DMS 273 (cell line): ENCODE results near the gene RXYLT1.
"Not testable (repeated sequence)": the region's sequence is repeated elsewhere in the genome, so short reads cannot be mapped to it uniquely, and the experiment has no call there.

Experiments
- DNase-seq: peaks from one replicate; lab custom pipeline; 2025; ENCODE audit not compliant: unreplicated experiment; lab: John Stamatoyannopoulos, UW

RXYLT1 gene, protein sequence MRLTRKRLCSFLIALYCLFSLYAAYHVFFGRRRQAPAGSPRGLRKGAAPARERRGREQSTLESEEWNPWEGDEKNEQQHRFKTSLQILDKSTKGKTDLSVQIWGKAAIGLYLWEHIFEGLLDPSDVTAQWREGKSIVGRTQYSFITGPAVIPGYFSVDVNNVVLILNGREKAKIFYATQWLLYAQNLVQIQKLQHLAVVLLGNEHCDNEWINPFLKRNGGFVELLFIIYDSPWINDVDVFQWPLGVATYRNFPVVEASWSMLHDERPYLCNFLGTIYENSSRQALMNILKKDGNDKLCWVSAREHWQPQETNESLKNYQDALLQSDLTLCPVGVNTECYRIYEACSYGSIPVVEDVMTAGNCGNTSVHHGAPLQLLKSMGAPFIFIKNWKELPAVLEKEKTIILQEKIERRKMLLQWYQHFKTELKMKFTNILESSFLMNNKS

DNA sequence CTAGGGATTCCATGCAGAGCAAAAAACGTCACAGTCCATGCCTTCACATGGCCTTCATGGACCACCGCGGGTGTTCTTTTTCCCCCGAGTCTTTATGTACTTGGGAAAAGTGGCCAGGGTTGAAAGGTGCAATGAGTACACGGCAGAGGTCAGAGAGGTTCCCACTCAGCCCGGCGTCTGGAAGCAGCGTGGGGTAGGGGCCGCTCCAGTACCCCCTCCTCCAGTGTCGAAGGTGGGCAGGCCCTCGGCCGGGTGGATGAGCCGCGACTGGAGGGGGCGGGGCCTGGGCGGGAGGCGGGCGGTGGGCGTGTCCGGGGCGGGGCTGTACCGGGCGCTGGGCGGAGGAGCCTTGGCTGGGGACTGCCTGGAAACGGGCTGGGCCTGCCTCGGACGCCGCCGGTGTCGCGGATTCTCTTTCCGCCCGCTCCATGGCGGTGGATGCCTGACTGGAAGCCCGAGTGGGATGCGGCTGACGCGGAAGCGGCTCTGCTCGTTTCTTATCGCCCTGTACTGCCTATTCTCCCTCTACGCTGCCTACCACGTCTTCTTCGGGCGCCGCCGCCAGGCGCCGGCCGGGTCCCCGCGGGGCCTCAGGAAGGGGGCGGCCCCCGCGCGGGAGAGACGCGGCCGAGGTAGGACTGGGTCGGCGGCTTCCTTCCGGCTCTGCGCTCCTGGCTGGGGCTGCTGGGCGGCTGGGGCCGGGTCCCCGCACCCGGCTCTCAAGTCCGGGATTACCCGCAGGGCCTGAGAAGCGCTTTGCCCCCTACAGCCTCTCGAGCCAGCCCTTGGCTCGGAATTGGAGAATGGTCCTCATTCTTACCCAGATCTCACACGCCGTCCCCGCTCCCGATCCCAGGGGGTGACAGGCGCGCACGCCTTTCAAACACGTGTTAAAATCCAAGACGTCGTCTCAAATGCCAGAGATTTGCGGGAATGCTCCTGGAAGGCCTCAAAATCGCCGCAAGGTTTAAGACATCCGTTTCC is at the start of gene RXYLT1:
TSS of gene RXYLT1 (plus strand) at position 412 of the 984 bp plus-strand sequence. CDS start at position 464, 52 bp downstream.
- peak; percentile 87 for DNase-seq

DNA sequence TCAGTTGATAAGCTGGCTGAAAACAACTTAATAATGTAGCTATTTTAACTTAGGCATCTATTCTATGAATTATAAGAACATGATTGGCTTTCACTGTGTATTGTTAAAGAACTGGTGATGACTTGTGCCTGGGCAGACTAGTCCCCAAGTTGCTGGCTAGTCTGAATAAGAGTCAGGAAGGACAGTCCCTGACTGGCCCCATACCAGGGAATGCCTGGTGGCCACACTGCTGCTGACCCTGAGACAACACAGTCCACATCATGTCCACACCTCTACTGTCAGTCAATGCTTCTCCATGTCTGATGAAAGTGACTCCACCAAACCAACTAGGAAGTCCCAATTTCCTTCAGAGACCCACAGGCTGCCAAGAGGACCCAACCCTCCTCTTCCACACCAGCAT is 46.9 kb upstream of the RXYLT1 start:
- not testable (repeated sequence) for DNase-seq

DNA sequence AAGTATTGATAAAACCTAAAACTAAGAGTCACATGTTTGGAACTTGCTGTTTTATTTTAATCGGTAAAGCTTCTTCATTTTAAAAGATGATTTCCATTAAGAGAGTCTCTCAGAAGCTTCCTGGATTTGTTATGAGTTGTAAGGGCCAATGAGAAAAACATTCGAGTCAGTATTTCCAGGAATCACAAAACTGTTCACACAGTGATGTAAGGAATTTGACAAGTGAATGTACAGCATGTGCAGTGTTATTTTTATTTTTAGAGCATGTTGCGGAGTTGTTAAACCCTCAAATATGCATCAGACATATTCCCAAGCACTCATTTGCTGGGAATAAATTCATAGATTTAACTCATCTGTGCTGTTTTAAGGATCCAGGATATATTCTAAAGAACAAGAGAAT is 46.1 kb upstream of the RXYLT1 start:
- not testable (repeated sequence) for DNase-seq

DNA sequence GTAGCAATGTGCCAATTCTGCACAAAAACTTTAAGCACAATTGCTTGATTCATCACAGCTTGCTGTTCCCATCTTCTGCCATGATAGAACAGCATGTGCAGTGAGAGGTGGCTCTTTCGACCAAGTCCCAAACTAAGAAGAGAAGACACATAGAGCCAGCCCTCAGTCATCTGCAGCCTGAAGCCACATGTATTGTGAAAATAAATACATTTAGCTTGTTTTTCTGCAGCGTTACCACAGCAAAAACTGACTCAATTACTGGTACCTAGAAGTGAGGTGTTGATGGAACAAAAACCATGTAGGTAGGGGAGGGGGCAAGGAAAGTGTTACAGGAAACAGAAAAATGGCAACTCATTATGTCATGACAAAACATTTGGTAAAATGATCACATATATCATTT is 39.2 kb upstream of the RXYLT1 start:
- DNase-seq: not testable (repeated sequence)

GRCh38 chr12:63741431-63741830 is 38.3 kb upstream of the RXYLT1 start:
- not testable (repeated sequence) for DNase-seq

DNA sequence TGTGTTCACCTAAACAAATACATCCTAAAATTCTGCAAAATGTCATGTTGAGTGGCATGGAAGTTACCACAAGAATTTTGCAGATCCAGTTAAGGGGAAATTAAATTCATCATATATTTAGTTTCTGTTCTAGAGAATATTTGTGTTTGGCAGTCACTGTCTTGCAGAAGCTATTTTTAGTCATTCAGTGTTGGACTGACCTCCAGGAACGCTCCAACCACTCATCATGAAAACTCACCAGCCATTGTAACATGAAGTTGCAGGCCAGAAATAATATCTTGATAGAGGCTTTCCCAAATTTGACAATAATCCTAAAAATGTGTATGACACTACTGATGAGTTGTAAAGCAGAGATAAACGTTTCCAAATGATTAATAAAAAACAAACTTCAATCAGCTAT is 35.6 kb upstream of the RXYLT1 start:
- DNase-seq: not testable (repeated sequence)

GRCh38 chr12:63746470-63746869 is 33.2 kb upstream of the RXYLT1 start:
- DNase-seq: not testable (repeated sequence)

GRCh38 chr12:63747136-63747535 is 32.6 kb upstream of the RXYLT1 start:
- DNase-seq: not testable (repeated sequence)

DNA sequence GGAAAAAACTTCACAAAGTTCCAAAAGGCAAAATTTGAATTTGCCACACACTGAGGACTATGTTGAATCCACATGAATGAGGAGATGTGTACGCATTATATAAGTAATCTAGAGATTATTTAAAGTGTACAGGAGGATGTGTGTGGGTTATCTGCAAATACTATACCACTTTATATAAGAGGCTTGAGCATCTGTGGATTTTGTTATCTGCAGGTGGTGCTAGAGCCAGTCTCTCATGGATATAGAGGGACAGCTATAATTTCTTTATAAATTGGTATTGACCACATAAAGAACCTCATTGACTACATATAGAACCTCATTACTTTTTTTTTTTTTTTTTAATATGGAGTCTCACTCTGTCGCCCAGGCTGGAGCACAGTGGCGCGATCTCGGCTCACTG is 32.2 kb upstream of the RXYLT1 start:
- DNase-seq: no peak

DNA sequence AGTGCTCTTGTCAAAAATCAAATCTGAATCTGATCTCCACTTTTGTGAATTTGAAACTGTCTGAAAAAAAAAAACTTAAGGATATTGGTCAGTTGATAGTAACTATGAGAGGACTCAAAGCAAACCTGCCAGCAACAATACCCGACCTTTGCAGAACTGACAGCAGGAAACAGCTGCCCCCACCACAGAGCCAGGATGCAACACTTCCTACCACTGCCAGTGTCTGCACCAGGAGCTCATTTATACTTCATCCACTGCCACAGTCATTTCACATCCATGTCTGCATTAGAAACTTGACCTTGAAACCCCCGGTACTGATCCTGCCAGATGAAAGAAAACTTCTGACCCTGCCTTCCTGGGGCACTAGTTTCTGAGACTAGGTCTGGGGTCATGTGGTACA is 27.4 kb upstream of the RXYLT1 start:
- DNase-seq: no peak

DNA sequence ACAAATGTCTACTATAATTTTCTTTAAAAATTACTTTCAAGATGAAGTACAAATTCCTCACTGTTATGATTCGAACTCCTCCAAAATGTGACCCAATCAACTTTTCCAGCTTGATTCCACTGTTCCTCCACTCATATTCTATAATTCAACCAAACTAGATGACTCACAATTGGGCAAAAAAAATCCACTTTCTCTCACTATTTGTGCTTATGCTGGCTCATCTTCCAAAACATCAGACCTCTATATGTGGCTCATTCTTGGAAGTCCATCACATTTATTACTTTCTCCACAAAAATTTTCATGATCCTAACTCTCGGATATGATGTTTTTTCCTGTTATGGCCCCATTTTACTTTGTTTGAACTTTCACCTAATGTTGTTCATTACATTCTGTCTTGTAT is 26.9 kb upstream of the RXYLT1 start:
- DNase-seq: no peak

- peak; percentile 28 for DNase-seq
These were observed 26.0 kb upstream of the RXYLT1 start for GRCh38 chr12:63753743-63754142.

- peak; percentile 5 for DNase-seq
These were observed 15.2 kb upstream of the RXYLT1 start for GRCh38 chr12:63764481-63764880.

- no peak for DNase-seq
These were observed 13.2 kb upstream of the RXYLT1 start for GRCh38 chr12:63766498-63766897.

DNA sequence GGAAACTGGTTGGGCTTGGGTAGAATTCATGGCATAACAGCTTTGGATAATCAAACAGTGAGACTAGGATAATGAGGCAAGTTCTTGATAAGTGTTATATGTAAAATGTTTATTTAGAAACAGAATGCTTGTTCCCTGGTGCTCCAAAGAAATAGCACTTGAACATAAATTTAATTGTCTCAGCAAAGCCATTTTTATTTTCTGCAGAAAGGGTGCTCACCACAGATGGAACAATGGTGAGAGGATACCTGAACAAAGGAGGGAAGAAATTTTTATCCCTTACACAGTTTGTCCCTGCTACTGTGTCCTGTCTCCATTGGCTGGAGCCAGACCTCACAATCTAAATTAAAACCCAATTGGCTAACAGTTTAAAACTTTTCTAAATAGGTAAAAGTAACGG is 9.3 kb upstream of the RXYLT1 start:
- no peak for DNase-seq

- DNase-seq: no peak
These were observed 2.4 kb upstream of the RXYLT1 start for GRCh38 chr12:63777340-63777739.

DNA sequence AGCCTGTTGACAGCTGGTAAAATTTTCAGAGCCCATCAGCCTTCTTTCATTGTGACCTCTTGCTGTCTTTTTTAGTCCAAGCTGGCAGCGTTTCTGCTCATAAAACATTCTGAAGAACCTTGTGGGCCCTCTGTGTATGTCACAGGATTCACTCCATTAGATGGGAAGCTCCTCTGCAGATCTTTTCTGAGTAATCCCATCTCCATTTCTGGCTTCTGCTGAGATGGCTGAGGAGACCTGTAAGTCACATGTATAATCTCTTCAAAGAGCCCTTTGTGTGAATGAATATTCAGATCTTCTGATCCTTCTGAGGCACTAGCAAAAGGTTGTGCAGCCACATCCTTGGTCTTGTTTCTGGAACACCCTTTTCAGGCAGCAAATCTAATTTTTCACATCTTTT is 2.8 kb downstream of the RXYLT1 start:
- no peak for DNase-seq

- no peak for DNase-seq
These were observed 7.6 kb downstream of the RXYLT1 start for GRCh38 chr12:63787306-63787705.

- DNase-seq: no peak
These were observed 10.9 kb downstream of the RXYLT1 start for GRCh38 chr12:63790608-63790945.

- DNase-seq: peak; percentile 6
These were observed 12.6 kb downstream of the RXYLT1 start for GRCh38 chr12:63792338-63792737.

DNA sequence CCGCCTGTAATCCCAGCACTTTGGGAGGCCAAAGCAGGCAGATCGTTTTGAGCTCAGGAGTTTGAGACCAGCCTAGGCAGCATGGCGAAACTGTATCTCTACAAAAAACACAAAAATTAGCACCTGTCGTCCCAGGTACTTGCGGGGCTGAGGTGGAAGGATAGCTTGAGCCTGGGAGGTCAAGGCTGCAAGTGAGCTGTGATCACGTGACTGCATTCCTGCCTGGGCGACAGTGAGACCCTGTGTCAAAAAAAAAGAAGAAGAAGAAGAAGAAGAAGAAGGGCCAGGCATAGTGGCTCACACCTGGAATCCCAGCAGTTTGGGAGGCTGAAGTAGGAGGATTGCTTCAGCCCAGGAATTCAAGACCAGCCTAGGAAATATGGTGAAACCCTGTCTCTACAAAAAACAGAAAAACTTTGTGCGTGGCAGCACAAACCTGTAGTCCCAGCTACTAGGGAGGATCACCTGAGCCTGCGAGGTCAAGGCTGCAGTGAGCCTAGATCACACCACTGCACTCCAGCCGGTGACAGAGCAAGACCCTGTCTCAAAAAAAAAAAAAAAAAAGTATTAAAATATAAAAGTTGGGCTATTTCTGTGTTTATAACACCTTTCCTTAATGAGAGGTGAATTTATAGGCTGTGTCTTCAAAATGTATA is 15.5 kb downstream of the RXYLT1 start:
- no peak for DNase-seq
